Thymus (tissue), 11 donors: Measurements from ENCODE around the gene UQCRC2. TPM values are rescaled to one million over a fixed set of nuclear protein-coding genes. Genes with fewer than 3 reads are reported as not detected.

Experiments used
- DNase-seq, 9 donors: peaks; one replicate each; pipeline ENCODE4 v3.0.0-alpha.2; 2013; ENCODE audit warnings: low spot score in 9 of 9, low read depth in 6 of 9, missing footprints in 1 of 9
- H3K27ac ChIP-seq, 2 donors: one replicate each; pipeline ENCODE4 v1.5.1; 2013; ENCODE audit warnings: control low read depth in 1 of 2, low read depth in 1 of 2, low read length in 1 of 2, mild to moderate bottlenecking in 1 of 2, moderate library complexity in 1 of 2
- H3K27me3 ChIP-seq, 2 donors: one replicate each; pipeline ENCODE4 v1.5.1; 2013; ENCODE audit warnings: low read length in 1 of 2; ENCODE audit not compliant: control insufficient read depth in 2 of 2, insufficient read depth in 1 of 2
- H3K36me3 ChIP-seq, 2 donors: one replicate each; pipeline ENCODE4 v1.5.1; 2013; ENCODE audit warnings: low read length in 1 of 2, mild to moderate bottlenecking in 1 of 2, moderate library complexity in 1 of 2; ENCODE audit not compliant: control insufficient read depth in 2 of 2, insufficient read depth in 2 of 2
- H3K4me1 ChIP-seq, 2 donors: one replicate each; pipeline ENCODE4 v1.5.1; 2013; ENCODE audit warnings: low read length in 2 of 2; ENCODE audit not compliant: control insufficient read depth in 2 of 2, insufficient read depth in 2 of 2
- H3K4me3 ChIP-seq, 2 donors: one replicate each; pipeline ENCODE4 v1.5.1; 2013; ENCODE audit warnings: low read length in 2 of 2, control low read depth in 1 of 2, mild to moderate bottlenecking in 1 of 2
- H3K9me3 ChIP-seq, 2 donors: one replicate each; pipeline ENCODE4 v1.5.1; 2013; ENCODE audit warnings: low read length in 1 of 2, mild to moderate bottlenecking in 1 of 2; ENCODE audit not compliant: control insufficient read depth in 2 of 2, insufficient read depth in 1 of 2
- WGBS: extraction: QIAGEN DNeasy Blood & Tissue Kit; methylation state at CpG from one replicate; pipeline ENCODE4 v1.1.7; 2013; 5-methylcytosine and 5-hydroxymethylcytosine counted together
- polyA plus RNA-seq: library from polyadenylated mRNA; stranded (reverse); fragments of 200-250 nt; gene quantifications from one replicate; pipeline ENCODE4 v1.2.3, GENCODE V29; 2013
- total RNA-seq: library from RNA; stranded (reverse); fragments of 120-200 nt; gene quantifications from one replicate; pipeline ENCODE4 v1.2.4, GENCODE V29; 2013
- donor health status: healthy.

Gene UQCRC2
- total and polyA plus RNA-seq, 2 donors, result 146 to 227 TPM

- whole genome bisulfite sequencing, result 98% methylated on average over 3 of the region's 3 CpGs
- Histone ChIP-seq H3K4me3 (no peak overlapping the region), H3K27ac (no peak overlapping the region), H3K36me3 (peaks cover 62 to 91% of the 10 kb centered on the region in 2 donors), H3K9me3 (no peaks in the 10 kb centered on the region), H3K27me3 (no peaks in the 10 kb centered on the region), H3K4me1 (no peaks in the 10 kb centered on the region)
- no peak for DNase-seq
These were observed 10.7 kb downstream of the UQCRC2 start for GRCh38 chr16:21963887-21964286.

DNA sequence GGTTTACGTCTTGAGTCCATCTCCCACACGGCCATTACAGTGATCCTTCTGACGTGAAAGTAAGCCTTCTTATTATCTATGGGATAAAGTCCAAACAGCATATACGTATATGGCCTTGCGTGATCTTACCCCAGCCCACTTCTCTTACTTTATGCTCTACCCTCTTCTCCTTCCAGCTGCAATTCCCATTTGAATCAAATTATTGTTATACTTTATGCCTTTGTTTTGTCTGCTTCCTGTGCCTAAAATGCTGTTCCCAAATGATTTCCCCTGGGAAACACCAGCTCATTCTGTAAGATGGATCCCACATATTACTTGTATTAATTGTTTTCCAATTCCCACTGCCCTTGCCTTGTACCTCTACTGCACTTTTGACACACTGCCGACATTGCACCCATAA is 11.2 kb downstream of the UQCRC2 start:
- DNase-seq, result no peak
- no peak overlapping the region for H3K27ac ChIP-seq
- peaks cover 57 to 89% of the 10 kb centered on the region in 2 donors for H3K36me3 ChIP-seq
- H3K9me3 ChIP-seq, result no peaks in the 10 kb centered on the region
- no peak overlapping the region for H3K4me3 ChIP-seq
- 96% methylated on average over 6 of the region's 6 CpGs for WGBS
- H3K27me3 ChIP-seq, result no peaks in the 10 kb centered on the region
- no peaks in the 10 kb centered on the region for H3K4me1 ChIP-seq

DNA sequence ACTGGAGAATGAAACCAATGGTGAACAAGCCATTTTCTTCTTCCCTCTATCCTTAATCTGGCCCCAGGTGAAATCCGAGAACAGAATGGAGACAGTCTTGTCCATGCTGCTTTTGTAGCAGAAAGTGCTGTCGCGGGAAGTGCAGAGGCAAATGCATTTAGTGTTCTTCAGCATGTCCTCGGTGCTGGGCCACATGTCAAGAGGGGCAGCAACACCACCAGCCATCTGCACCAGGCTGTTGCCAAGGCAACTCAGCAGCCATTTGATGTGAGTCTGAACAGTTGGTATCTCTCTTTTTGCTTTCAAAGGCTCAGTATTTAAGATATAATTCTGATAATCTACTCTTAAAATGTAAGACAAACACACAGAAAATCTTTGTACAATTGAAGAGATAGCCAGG is 18.7 kb downstream of the UQCRC2 start:
- H3K4me3 ChIP-seq, result no peak overlapping the region
- no peaks in the 10 kb centered on the region for H3K4me1 ChIP-seq
- H3K9me3 ChIP-seq, result no peaks in the 10 kb centered on the region
- no peak for DNase-seq
- 94% methylated on average over 4 of the region's 4 CpGs for WGBS
- H3K36me3 ChIP-seq, result peaks cover 31 to 83% of the 10 kb centered on the region in 2 donors
- H3K27ac ChIP-seq, result no peak overlapping the region
- no peaks in the 10 kb centered on the region for H3K27me3 ChIP-seq

- no peaks in the 10 kb centered on the region for H3K27me3 ChIP-seq
- 97% methylated on average over 2 of the region's 2 CpGs for WGBS
- no peak for DNase-seq
- H3K4me1 ChIP-seq, result no peaks in the 10 kb centered on the region
- H3K9me3 ChIP-seq, result no peaks in the 10 kb centered on the region
- H3K4me3 ChIP-seq, result no peak overlapping the region
- peaks cover 40 to 79% of the 10 kb centered on the region in 2 donors for H3K36me3 ChIP-seq
- no peak overlapping the region for H3K27ac ChIP-seq
These were observed 20.8 kb downstream of the UQCRC2 start for GRCh38 chr16:21973945-21974344.

GRCh38 chr16:21980032-21980431 is 26.9 kb downstream of the UQCRC2 start:
- Histone ChIP-seq H3K9me3 (no peaks in the 10 kb centered on the region), H3K36me3 (peaks cover 58 to 84% of the 10 kb centered on the region in 2 donors), H3K4me1 (no peaks in the 10 kb centered on the region), H3K27ac (no peak overlapping the region), H3K27me3 (no peaks in the 10 kb centered on the region), H3K4me3 (no peak overlapping the region)
- DNase-seq, result no peak
- WGBS, result 98% methylated on average over 4 of the region's 4 CpGs

GRCh38 chr16:21982108-21982507 is 28.9 kb downstream of the UQCRC2 start:
- Histone ChIP-seq H3K36me3 (peaks cover 58 to 77% of the 10 kb centered on the region in 2 donors), H3K9me3 (no peaks in the 10 kb centered on the region), H3K27ac (no peak overlapping the region), H3K4me1 (no peaks in the 10 kb centered on the region), H3K4me3 (no peak overlapping the region), H3K27me3 (no peaks in the 10 kb centered on the region)
- 96% methylated on average over 5 of the region's 5 CpGs for WGBS
- DNase-seq, result no peak

DNA sequence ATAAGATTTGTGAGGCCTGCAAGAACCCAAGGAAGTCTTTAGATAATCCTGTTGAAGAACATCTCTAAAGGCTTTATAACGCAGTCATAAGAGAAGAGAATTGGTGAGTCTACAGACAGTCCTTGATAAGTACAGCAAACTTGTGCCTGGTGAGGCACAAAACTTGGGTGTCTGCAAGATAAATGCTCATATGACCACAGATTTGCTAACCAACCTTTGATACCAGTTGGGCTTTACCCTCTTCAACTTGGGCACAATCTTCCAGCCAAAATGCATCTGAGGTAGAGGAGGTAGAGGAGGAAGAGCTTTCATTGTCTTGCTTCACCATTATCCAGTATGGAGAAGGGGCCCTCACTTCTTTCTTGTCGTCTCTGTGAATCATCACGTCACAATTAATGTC is 30.9 kb downstream of the UQCRC2 start:
- 98% methylated on average over 3 of the region's 3 CpGs for WGBS
- no peak overlapping the region for H3K4me3 ChIP-seq
- H3K36me3 ChIP-seq, result peaks cover 48 to 63% of the 10 kb centered on the region in 2 donors
- DNase-seq, result no peak
- no peaks in the 10 kb centered on the region for H3K9me3 ChIP-seq
- no peaks in the 10 kb centered on the region for H3K27me3 ChIP-seq
- no peaks in the 10 kb centered on the region for H3K4me1 ChIP-seq
- H3K27ac ChIP-seq, result no peak overlapping the region

DNA sequence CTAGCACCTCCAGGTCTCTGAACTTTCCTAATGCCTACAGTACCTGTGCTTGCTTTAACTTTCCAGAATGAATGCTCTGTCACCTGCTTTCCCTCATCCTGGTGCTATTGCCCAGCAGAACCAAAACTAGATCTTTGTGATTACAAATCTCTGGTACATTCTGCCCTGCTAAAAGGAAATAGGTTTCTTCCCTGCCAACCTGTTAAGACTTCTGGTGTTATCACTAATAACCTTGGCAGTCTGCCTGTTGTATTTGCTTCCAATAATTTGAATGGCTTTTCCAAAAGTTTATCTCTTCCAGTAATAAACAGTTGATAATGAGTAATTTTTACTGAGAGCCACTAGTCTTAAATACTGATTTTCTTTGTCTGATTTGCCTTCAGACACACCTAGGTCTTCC is 32.4 kb downstream of the UQCRC2 start:
- Histone ChIP-seq H3K4me1 (no peaks in the 10 kb centered on the region), H3K9me3 (no peaks in the 10 kb centered on the region), H3K27me3 (no peaks in the 10 kb centered on the region), H3K4me3 (no peak overlapping the region), H3K36me3 (peaks cover 36 to 48% of the 10 kb centered on the region in 2 donors), H3K27ac (no peak overlapping the region)
- no peak for DNase-seq

GRCh38 chr16:21986692-21987246 is 33.6 kb downstream of the UQCRC2 start:
- Histone ChIP-seq H3K4me3 (no peak overlapping the region), H3K27ac (no peak overlapping the region), H3K27me3 (no peaks in the 10 kb centered on the region), H3K9me3 (no peaks in the 10 kb centered on the region), H3K36me3 (peaks cover 27 to 37% of the 10 kb centered on the region in 2 donors), H3K4me1 (peaks cover 0 to 3% of the 10 kb centered on the region in 2 donors)
- DNase-seq, result no peak
- WGBS, result 94% methylated on average over 4 of the region's 4 CpGs
